ENCODE data around the gene CCDC88C.

CCDC88C gene

GRCh38 chr14:91381801-91382670, 35.6 kb downstream of the CCDC88C start:
- H3K9me3 ChIP-seq (ENCODE audit: insufficient read depth, low read depth, low read length) = no peaks in the 10 kb centered on the region
- H3K36me3 ChIP-seq (ENCODE audit: insufficient read depth, low read depth, low read length) = no peaks in the 10 kb centered on the region
- H3K27me3 ChIP-seq (ENCODE audit: insufficient read depth, low read length) = no peaks in the 10 kb centered on the region
- H3K9ac ChIP-seq (ENCODE audit: low read depth, low read length) = no peak overlapping the region
- no peak overlapping the region for H3K27ac ChIP-seq (ENCODE audit: low read length)
- H3K4me1 ChIP-seq (ENCODE audit: insufficient read depth, low read length) = peaks cover 20% of the 10 kb centered on the region
- H3K4me3 ChIP-seq (ENCODE audit: low read length) = no peak overlapping the region

DNA sequence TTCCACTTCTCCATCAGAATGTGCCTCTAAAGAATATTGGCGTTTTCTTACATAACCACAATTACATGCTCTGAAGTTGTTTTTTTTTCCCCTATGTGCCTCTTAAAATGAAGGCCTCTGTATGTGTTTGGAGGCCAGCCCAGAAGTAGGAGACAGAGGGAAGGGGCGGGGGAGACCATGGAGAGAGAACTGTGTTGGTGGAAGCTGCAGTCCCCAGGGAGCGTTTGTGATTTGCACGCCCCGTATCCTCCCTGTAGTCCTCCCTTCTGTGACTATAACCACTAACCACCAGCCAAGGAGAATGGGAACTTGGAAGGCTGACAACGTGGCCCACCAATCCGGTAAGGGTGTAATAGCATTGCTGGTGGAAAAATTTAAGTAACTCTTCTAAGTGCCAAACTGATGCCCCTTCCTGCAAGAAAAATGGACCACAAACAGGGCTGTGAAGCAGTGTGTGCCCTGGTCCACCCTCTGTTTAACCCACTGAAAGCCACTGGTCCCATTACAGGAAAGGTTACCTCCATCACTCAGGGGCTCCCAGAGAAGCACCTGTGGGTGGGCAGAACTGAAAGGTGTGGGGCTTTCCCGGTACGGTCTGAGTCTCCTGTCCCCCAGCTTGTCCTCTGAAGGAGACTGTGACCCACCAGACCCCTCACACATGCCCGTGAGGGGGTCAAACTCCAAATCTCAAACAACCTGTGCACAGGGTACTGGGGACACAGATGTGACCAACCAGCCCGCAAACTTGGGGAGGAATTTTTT, 36.8 kb downstream of the CCDC88C start:
- Histone ChIP-seq H3K4me3 (ENCODE audit: low read length) (no peak overlapping the region), H3K27ac (ENCODE audit: low read length) (no peak overlapping the region), H3K36me3 (ENCODE audit: insufficient read depth, low read depth, low read length) (no peaks in the 10 kb centered on the region), H3K9me3 (ENCODE audit: insufficient read depth, low read depth, low read length) (no peaks in the 10 kb centered on the region), H3K4me1 (ENCODE audit: insufficient read depth, low read length) (peaks cover 19% of the 10 kb centered on the region), H3K27me3 (ENCODE audit: insufficient read depth, low read length) (no peaks in the 10 kb centered on the region), H3K9ac (ENCODE audit: low read depth, low read length) (no peak overlapping the region)

DNA sequence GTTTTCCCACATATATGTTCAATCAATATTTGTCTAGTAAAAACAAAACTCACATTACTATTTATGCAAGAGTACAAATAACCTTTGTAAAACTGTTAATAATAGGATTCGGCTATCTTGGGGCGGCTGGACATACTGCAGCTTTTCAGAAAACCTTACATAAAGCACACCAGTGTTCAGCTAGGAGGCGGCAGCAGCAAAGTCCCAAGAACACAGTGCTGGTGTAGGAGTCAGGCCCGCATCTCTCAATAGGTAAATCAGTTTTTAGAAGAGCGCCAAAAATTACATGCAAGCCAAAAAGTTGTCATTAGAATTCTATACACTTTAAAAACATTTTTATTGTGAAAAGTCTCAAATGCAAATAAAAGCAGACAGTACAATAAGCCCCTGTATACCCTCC, 37.5 kb downstream of the CCDC88C start:
- Histone ChIP-seq H3K27ac (ENCODE audit: low read length) (no peak overlapping the region), H3K4me3 (ENCODE audit: low read length) (no peak overlapping the region), H3K27me3 (ENCODE audit: insufficient read depth, low read length) (no peaks in the 10 kb centered on the region), H3K4me1 (ENCODE audit: insufficient read depth, low read length) (peaks cover 21% of the 10 kb centered on the region), H3K36me3 (ENCODE audit: insufficient read depth, low read depth, low read length) (no peaks in the 10 kb centered on the region), H3K9ac (ENCODE audit: low read depth, low read length) (no peak overlapping the region), H3K9me3 (ENCODE audit: insufficient read depth, low read depth, low read length) (no peaks in the 10 kb centered on the region)

- Histone ChIP-seq H3K36me3 (ENCODE audit: insufficient read depth, low read depth, low read length) (no peaks in the 10 kb centered on the region), H3K4me1 (ENCODE audit: insufficient read depth, low read length) (peaks cover 26% of the 10 kb centered on the region), H3K9ac (ENCODE audit: low read depth, low read length) (no peak overlapping the region), H3K4me3 (ENCODE audit: low read length) (no peak overlapping the region), H3K27ac (ENCODE audit: low read length) (no peak overlapping the region), H3K27me3 (ENCODE audit: insufficient read depth, low read length) (no peaks in the 10 kb centered on the region), H3K9me3 (ENCODE audit: insufficient read depth, low read depth, low read length) (no peaks in the 10 kb centered on the region)
Measured at GRCh38 chr14:91379579-91379932, 38.1 kb downstream of the CCDC88C start.

- H3K27ac ChIP-seq (ENCODE audit: low read length) = no peak overlapping the region
- no peaks in the 10 kb centered on the region for H3K36me3 ChIP-seq (ENCODE audit: insufficient read depth, low read depth, low read length)
- H3K4me3 ChIP-seq (ENCODE audit: low read length) = no peak overlapping the region
- peaks cover 26% of the 10 kb centered on the region for H3K4me1 ChIP-seq (ENCODE audit: insufficient read depth, low read length)
- no peak overlapping the region for H3K9ac ChIP-seq (ENCODE audit: low read depth, low read length)
- H3K9me3 ChIP-seq (ENCODE audit: insufficient read depth, low read depth, low read length) = no peaks in the 10 kb centered on the region
- no peaks in the 10 kb centered on the region for H3K27me3 ChIP-seq (ENCODE audit: insufficient read depth, low read length)
Measured at GRCh38 chr14:91378930-91379578, 38.6 kb downstream of the CCDC88C start.

DNA sequence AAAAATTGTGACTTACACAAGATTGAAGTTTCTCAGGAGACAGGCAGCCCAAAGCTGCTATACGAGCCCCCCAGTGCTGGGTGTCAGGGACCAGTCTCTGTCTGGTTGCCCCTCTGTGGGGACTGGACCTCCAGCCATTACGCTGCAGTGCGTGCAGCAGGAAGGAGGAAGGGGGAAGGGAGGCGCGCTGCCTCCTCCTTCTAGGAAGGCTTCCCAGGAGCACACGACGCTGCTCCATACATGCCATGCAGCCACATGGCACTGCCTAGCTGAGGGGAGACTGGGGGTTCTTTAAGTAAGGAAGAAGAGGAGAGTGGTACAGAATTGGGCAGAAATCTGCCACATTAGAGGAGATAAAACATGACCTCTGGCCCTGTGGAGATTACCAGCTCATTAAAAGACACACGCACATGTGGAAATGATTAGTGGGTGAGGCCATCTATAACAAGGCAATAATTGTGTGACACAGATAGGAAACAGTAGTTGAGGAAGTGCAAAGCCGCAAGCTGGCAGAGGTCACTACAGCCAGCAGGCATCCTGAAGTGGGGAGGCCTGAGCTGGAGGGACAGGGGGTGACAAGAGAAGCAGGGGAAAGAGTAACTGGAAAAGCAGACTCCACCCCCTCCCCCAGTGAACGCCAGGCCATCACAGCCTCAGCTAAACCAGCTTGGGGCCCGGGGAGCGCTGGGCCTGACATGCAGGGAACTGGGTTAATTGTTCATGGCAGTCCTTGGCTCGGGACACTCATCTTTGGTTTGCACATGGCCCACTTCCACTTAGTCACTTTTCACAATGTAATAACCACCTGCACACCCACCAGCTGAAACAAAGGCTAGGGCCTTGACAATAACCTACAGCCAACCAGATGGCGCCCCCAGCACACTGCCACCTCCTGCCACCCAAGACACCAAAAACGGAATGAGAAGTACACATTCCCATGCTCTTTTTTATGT, 39.6 kb downstream of the CCDC88C start:
- Histone ChIP-seq H3K9ac (ENCODE audit: low read depth, low read length) (no peak overlapping the region), H3K4me1 (ENCODE audit: insufficient read depth, low read length) (peaks cover 16% of the 10 kb centered on the region), H3K4me3 (ENCODE audit: low read length) (no peak overlapping the region), H3K9me3 (ENCODE audit: insufficient read depth, low read depth, low read length) (no peaks in the 10 kb centered on the region), H3K36me3 (ENCODE audit: insufficient read depth, low read depth, low read length) (no peaks in the 10 kb centered on the region), H3K27me3 (ENCODE audit: insufficient read depth, low read length) (no peaks in the 10 kb centered on the region), H3K27ac (ENCODE audit: low read length) (no peak overlapping the region)

- Histone ChIP-seq H3K9me3 (ENCODE audit: insufficient read depth, low read depth, low read length) (no peaks in the 10 kb centered on the region), H3K9ac (ENCODE audit: low read depth, low read length) (no peak overlapping the region), H3K4me3 (ENCODE audit: low read length) (no peak overlapping the region), H3K27ac (ENCODE audit: low read length) (no peak overlapping the region), H3K4me1 (ENCODE audit: insufficient read depth, low read length) (peaks cover 15% of the 10 kb centered on the region), H3K36me3 (ENCODE audit: insufficient read depth, low read depth, low read length) (no peaks in the 10 kb centered on the region), H3K27me3 (ENCODE audit: insufficient read depth, low read length) (no peaks in the 10 kb centered on the region)
Measured at GRCh38 chr14:91376547-91377477, 40.8 kb downstream of the CCDC88C start.

DNA sequence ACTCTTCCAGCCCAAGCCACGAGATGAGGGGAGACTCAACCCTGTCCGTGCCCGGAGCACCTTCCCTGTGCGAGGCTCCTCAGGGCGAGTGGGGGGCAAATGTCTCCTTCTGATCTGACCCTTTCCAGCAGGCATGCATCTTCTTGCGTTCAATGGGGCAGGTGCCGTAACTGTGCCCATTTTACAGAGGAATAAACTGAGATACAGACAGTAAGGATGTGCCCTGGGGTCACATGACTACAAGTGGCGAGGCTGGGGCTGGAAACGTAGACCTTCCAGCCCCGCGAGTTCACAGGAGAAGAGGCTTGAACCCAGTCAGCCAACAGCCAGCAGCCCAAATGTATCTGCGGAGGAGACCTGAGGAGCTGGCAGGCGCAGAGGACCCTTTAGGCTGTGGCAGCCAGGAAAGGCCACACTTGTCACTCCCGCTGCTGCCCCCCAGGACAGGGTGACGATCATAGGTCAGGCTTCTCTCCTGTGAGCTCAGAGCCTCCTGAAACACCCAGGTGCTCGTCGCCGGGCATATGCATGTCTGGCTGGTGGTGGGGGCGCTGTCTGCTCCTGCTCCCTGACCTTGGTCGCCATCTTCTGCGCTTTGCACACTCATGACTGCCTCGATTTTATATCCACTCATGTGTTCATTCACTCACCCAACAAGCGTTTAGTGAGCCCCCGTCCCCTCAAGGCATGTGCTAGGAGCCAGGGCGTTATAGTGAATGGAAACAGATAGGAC, 41.7 kb downstream of the CCDC88C start:
- no peak overlapping the region for H3K4me3 ChIP-seq (ENCODE audit: low read length)
- no peak overlapping the region for H3K27ac ChIP-seq (ENCODE audit: low read length)
- H3K9me3 ChIP-seq (ENCODE audit: insufficient read depth, low read depth, low read length) = no peaks in the 10 kb centered on the region
- H3K4me1 ChIP-seq (ENCODE audit: insufficient read depth, low read length) = peaks cover 15% of the 10 kb centered on the region
- H3K9ac ChIP-seq (ENCODE audit: low read depth, low read length) = no peak overlapping the region
- no peaks in the 10 kb centered on the region for H3K36me3 ChIP-seq (ENCODE audit: insufficient read depth, low read depth, low read length)
- no peaks in the 10 kb centered on the region for H3K27me3 ChIP-seq (ENCODE audit: insufficient read depth, low read length)

DNA sequence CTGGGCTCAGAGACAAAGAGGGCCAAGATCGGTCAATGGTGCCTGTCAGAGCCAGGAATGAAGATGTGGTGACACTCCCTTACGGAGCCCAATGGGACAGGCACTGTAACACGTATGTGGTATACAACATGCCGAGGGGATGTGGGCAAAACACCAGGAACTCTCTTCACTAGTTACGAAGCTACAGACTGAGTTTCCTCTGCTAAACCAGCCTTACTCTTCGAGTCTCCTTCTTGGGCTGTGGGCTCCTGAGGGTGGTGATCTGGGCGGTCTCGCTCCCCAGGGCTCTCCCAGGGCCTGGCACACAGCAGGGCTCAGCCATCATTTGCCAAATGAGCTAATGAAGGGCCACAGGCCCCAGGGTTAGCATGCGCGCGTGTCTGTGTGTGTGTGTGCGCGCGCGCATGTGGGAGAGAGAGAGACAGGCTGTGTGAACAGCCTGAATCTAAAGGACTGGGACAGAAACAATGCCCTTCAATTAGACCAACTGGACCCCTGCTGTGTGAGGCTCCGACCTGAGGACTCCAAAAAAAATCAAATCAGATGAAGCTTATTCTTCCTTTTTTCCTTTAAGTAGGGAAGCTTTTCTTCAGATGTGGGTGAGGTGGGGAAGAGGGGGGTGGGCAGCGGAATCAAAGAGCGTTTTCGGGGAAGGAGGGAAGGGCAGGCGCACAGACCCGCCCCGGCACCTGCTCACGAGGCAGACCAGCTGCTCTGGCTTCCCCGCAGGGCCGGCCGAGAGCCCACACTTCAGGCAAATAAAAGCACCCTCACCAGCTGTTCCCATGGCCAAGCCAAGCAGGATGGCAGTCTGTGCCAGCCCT, 42.5 kb downstream of the CCDC88C start:
- no peak overlapping the region for H3K9ac ChIP-seq (ENCODE audit: low read depth, low read length)
- no peaks in the 10 kb centered on the region for H3K27me3 ChIP-seq (ENCODE audit: insufficient read depth, low read length)
- H3K4me1 ChIP-seq (ENCODE audit: insufficient read depth, low read length) = peaks cover 15% of the 10 kb centered on the region
- no peak overlapping the region for H3K27ac ChIP-seq (ENCODE audit: low read length)
- no peak overlapping the region for H3K4me3 ChIP-seq (ENCODE audit: low read length)
- H3K9me3 ChIP-seq (ENCODE audit: insufficient read depth, low read depth, low read length) = no peaks in the 10 kb centered on the region
- H3K36me3 ChIP-seq (ENCODE audit: insufficient read depth, low read depth, low read length) = no peaks in the 10 kb centered on the region

Measured in iPS-20b (cell line).